Epithelial cell of esophagus (primary cell): ENCODE data around the gene LARGE2.

Source experiments
- DNase-seq: peaks from one replicate; pipeline ENCODE4 v3.0.0; 2010; ENCODE audit warnings: low read depth
- H3K4me3 ChIP-seq: 2 replicates; pipeline ENCODE4 v1.5.1; 2011; ENCODE audit warnings: mild to moderate bottlenecking, low read length, control low read depth
- TF ChIP-seq, protein P1 (sequence below): IDR thresholded peaks from 2 replicates; pipeline ENCODE4 v1.5.1; 2011; ENCODE audit warnings: low read depth, mild to moderate bottlenecking, low read length, control low read depth, inconsistent platforms; ENCODE audit not compliant: insufficient read depth; ENCODE audit errors: missing control alignments

The LARGE2 gene

DNA sequence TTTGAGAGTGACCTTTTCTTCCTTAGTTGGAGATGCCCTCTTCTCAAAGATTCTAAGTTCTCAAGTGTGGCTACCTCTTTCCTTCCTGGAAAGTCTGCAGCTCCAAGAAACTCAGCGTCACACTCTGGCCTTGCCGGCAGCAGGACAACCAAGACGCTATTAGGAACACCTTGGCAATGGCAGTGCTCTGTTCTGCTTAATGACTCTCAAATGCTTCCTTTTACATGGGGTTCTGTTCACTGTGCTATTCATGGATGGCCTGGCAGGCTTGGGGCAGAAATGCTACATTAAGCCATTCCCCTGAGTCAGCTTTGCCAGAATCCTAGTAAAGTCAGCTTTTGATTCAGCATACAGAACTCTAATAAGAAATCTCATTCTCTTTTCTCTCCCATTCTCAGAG lies 25.9 kb downstream of the LARGE2 start:
- DNase-seq: no peak
- TF ChIP-seq, protein P1, sequence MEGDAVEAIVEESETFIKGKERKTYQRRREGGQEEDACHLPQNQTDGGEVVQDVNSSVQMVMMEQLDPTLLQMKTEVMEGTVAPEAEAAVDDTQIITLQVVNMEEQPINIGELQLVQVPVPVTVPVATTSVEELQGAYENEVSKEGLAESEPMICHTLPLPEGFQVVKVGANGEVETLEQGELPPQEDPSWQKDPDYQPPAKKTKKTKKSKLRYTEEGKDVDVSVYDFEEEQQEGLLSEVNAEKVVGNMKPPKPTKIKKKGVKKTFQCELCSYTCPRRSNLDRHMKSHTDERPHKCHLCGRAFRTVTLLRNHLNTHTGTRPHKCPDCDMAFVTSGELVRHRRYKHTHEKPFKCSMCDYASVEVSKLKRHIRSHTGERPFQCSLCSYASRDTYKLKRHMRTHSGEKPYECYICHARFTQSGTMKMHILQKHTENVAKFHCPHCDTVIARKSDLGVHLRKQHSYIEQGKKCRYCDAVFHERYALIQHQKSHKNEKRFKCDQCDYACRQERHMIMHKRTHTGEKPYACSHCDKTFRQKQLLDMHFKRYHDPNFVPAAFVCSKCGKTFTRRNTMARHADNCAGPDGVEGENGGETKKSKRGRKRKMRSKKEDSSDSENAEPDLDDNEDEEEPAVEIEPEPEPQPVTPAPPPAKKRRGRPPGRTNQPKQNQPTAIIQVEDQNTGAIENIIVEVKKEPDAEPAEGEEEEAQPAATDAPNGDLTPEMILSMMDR: no peak
- no peak overlapping the region for H3K4me3 ChIP-seq

DNA sequence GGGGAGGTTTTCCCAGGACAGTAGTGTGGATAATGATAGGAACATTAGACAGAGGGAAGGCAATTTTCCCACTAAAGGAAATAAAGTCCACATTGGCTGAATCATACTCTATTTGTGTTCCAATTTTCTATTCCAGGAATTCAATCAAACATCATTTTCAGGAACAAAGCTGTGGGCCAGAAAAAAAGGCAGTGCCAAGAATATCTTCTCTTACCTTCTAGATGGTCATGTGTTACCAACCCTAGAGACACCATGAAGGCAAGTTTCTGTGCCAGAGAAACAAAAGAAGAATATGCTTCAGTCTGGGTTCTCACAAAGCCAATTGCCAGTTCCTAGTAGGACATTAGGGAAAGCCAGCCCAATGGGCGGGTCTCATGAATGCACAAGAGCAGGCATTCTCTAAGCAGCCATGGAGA lies 27.5 kb downstream of the LARGE2 start:
- no peak overlapping the region for H3K4me3 ChIP-seq
- TF ChIP-seq, protein P1: no peak
- no peak for DNase-seq

DNA sequence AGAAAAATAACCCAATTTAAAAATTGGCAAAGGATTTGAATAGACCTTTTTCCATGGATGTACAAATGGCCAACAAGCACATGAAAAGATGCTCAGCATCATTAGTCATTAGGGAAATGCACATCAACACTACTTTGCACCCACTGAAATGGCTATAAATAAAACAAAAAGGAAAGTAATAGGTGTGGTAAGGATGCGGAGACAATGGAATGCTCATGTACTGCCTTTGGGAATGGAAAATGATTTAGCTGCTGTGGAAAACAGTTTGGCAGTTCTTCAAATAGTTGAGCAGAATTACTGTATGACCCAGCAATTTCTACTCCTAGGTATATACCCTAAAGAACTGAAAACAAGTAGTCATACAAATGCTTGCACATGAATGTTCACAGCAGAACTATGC lies 37.4 kb downstream of the LARGE2 start:
- no peak for DNase-seq
- TF ChIP-seq, protein P1: no peak

GRCh38 chr11:45960387-45961095 lies 38.1 kb downstream of the LARGE2 start:
- DNase-seq: no peak
- TF ChIP-seq, protein P1: no peak
- H3K4me3 ChIP-seq: no peak overlapping the region

More for the DNA sequence above, 37.4 kb downstream of the LARGE2 start:
- H3K4me3 ChIP-seq: no peak overlapping the region

DNA sequence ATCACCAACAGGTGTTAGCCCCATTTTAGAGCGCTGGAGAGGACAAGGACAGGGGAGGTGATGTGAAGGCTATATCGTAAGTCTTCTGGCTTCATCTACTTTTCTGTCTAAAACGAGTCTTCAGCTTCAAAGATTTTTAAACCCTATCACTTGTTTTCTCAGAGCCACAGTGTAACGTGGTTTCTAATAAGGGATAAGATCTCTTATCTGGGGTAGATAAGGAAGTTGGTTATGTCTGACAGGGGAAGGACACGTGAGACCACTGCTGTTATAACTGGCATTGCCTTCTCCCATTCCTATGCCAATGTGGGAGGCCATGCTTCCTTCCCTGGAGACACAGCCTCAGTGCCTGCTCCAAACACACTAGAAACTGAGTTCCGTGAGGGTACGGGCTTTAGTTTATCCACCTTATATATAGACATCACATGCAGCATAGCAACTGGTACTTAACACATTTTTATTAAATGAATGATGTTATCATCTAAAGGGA lies 39.3 kb downstream of the LARGE2 start:
- no peak for DNase-seq
- H3K4me3 ChIP-seq: no peak overlapping the region
- TF ChIP-seq, protein P1: no peak

GRCh38 chr11:45964911-45965389 lies 42.5 kb downstream of the LARGE2 start:
- H3K4me3 ChIP-seq: no peak overlapping the region
- peak; percentile 73 for DNase-seq
- TF ChIP-seq, protein P1: peak; percentile 97

GRCh38 chr11:45967506-45967905 lies 45.0 kb downstream of the LARGE2 start:
- H3K4me3 ChIP-seq: no peak overlapping the region
- DNase-seq: no peak
- TF ChIP-seq, protein P1: no peak
